Heart right ventricle (tissue), 16 donors: ENCODE data around the gene COL8A2. TPM values are rescaled to one million over a fixed set of nuclear protein-coding genes. Genes with fewer than 3 reads are reported as not detected.

ENCODE experiments used
- ATAC-seq, 8 donors: fragments of 200-7000 bp; cut with Tn5 transposase; one replicate each; pipeline ENCODE4 v1.9.1; 2020; ENCODE audit warnings: mild to moderate bottlenecking in 8 of 8, moderate library complexity in 8 of 8, moderate number of reproducible peaks in 1 of 8
- DNase-seq, 2 donors: peaks; one replicate each; pipeline ENCODE4 v3.0.0-alpha.2; 2020
- H3K27ac ChIP-seq, 10 donors: fragments of 200-600 bp; sonication (generic) in 2 of 10; one replicate each; pipeline versions ENCODE4 v1.5.0 to v1.8.0; 2020 to 2022; ENCODE audit warnings: mild to moderate bottlenecking in 3 of 10
- H3K27me3 ChIP-seq, 7 donors: fragments of 200-600 bp; one replicate each; pipeline ENCODE4 v1.8.0; 2021 to 2022; ENCODE audit warnings: mild to moderate bottlenecking in 2 of 7
- H3K36me3 ChIP-seq, 9 donors: fragments of 200-600 bp; sonication (generic) in 1 of 9; one replicate each; pipeline versions ENCODE4 v1.5.0 to v1.8.0; 2020 to 2022; ENCODE audit warnings: mild to moderate bottlenecking in 2 of 9
- H3K4me1 ChIP-seq, 9 donors: fragments of 200-600 bp; sonication (generic) in 1 of 9; one replicate each; pipeline versions ENCODE4 v1.5.0 to v1.8.0; 2020 to 2022; ENCODE audit warnings: mild to moderate bottlenecking in 4 of 9
- H3K4me3 ChIP-seq, 10 donors: fragments of 200-600 bp; sonication (generic) in 2 of 10; one replicate each; pipeline versions ENCODE4 v1.5.0 to v1.8.0; 2020 to 2022; ENCODE audit warnings: mild to moderate bottlenecking in 7 of 10, moderate library complexity in 2 of 10
- H3K9me3 ChIP-seq, 11 donors: fragments of 200-600 bp in 10 of 11; sonication (generic) in 2 of 11; one replicate each; pipeline versions ENCODE4 v1.5.0 to v1.8.0; 2013 to 2022; ENCODE audit warnings: mild to moderate bottlenecking in 2 of 11, control low read depth in 1 of 11, moderate library complexity in 1 of 11
- WGBS, 2 donors: extraction: QIAGEN DNeasy Blood & Tissue Kit; methylation state at CpG; one replicate each; pipeline ENCODE4 v1.1.7; 2013; ENCODE audit warnings: inconsistent platforms in 1 of 2; 5-methylcytosine and 5-hydroxymethylcytosine counted together
- intact Hi-C, 10 donors: fragments of 100-400 bp; cut with DNase I; formaldehyde crosslinking; loops; one replicate each; pipeline versions ENCODE4 v1.11.1 to v1.14.2; 2022
- polyA plus RNA-seq, 2 donors: library from polyadenylated mRNA; stranded (reverse); fragments of 200-250 nt; gene quantifications; one replicate each; pipeline ENCODE4 v1.2.3, GENCODE V29; 2013
- total RNA-seq, 10 donors: library from RNA; stranded (reverse); fragmentation: NEBNext Ultra II Directional in 3 of 10; extraction: Animal tissue kit (Norgen Biotek cat#: 25700) in 3 of 10; gene quantifications; one replicate each; pipeline versions ENCODE4 v1.2.1 to v1.2.4, GENCODE V29; 2021 to 2023
- TF ChIP-seq, protein P1 (sequence below), 9 donors: fragments of 200-600 bp; sonication (generic) in 2 of 9; IDR thresholded peaks; one replicate each; pipeline versions ENCODE4 v1.5.0 to v1.8.0; 2021 to 2022; ENCODE audit warnings: antibody characterized with exemption in 9 of 9, mild to moderate bottlenecking in 5 of 9, moderate library complexity in 1 of 9
- donor health status: Arrhythmogenic right ventricular cardiomyopathy.
- donor health status: ischemic (EF 13 %, LVEDD 7.1; RV severe dilation, severe dysfunction).
- donor health status: healthy with polysubstance abuse.
- donor health status: DM: no; HTN: yes; CAD: no.
- donor health status: DM: no; HTN: no; CAD: no.
- donor health status: ischemic (EF 25% LVEDD 6.9; RV normal size, moderate dysfunction).
- donor health status: ischemic (EF 25% LVEDD 5.7; RV mildly dilated, moderate dysfunction).
- donor health status: healthy.
- donor health status: DM: yes; HTN: yes; CAD: no.
- donor health status: Ischemic cardiomyopathy.
- donor health status: ischemic (EF 35%, LVEDD 5.7; RV mildly dilated, moderate dysfunction).
- donor health status: nonischemic (EF 11% LVEDD 7.7; RV severe dilation, severe dysfunction).
- donor health status: DM: yes; HTN: yes; CAD: no.
- donor health status: PGD.
- donor health status: ischemic (EF 29% LVEDD 5.4; RV normal size, mild dysfunction).
- donor health status: nonischemic (EF 23%, LVEDD 6.1; RV moderate dilation, normal function).

COL8A2 gene
- total and polyA plus RNA-seq, 12 donors, result 0.53 to 2.0 (median 0.73) TPM

DNA sequence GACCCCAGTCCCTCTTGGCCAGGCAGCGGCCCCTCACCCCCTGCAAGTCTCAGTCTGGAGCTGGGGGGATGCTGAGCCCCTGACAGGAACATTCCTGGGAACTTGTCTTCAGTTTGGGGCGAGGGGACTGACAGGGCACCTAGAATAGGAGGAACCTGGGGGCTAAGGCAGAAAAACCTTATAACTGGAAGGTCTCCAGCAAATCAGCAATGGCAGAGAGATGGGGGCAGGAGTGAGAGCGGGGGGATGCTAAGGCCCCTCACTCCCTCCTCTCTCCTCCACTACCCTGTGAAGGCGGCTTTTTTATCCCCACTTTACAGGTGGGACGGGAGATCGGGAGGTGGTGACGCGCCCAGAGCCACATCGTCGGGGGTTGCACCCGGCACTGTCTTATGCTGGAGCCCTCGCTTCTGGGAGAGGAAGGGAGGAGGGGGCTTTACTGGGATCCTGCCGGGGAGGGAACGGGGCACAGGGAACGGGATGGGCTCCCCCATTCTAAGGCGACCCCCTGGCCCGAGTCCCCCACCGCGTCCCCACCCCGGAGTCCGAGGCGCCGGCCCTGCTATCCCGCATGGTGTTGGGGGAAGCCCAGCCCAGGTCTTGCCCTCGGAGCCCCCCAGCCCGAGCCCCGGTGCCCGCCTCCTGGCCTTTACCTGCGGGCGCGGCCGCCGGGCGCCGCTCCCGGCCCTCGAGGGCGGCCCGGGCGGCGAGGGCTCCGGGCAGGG, 456 bp downstream of the COL8A2 start:
- peaks cover 0 to 33% (median 10%) of the 10 kb centered on the region in 7 donors for H3K27me3 ChIP-seq
- no peaks in the 10 kb centered on the region for H3K36me3 ChIP-seq
- DNase-seq (no peak), ATAC-seq (peak in 1 of 8 donors; percentile 6)
- WGBS, 2 donors, result 23 to 29% methylated on average over 27 to 42 of the region's 42 CpGs
- H3K27ac ChIP-seq, result no peak overlapping the region
- no peaks in the 10 kb centered on the region for H3K9me3 ChIP-seq
- TF ChIP-seq, protein P1, sequence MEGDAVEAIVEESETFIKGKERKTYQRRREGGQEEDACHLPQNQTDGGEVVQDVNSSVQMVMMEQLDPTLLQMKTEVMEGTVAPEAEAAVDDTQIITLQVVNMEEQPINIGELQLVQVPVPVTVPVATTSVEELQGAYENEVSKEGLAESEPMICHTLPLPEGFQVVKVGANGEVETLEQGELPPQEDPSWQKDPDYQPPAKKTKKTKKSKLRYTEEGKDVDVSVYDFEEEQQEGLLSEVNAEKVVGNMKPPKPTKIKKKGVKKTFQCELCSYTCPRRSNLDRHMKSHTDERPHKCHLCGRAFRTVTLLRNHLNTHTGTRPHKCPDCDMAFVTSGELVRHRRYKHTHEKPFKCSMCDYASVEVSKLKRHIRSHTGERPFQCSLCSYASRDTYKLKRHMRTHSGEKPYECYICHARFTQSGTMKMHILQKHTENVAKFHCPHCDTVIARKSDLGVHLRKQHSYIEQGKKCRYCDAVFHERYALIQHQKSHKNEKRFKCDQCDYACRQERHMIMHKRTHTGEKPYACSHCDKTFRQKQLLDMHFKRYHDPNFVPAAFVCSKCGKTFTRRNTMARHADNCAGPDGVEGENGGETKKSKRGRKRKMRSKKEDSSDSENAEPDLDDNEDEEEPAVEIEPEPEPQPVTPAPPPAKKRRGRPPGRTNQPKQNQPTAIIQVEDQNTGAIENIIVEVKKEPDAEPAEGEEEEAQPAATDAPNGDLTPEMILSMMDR (IDR thresholded peaks at IDR 0.05), result no peak
- H3K4me3 ChIP-seq, result peak overlapping the region in 4 of 10 donors; percentile 12 to 34 (median 20)
- intact Hi-C loops, result no loop called here
- H3K4me1 ChIP-seq, result peaks cover 0 to 45% (median 5%) of the 10 kb centered on the region in 9 donors

DNA sequence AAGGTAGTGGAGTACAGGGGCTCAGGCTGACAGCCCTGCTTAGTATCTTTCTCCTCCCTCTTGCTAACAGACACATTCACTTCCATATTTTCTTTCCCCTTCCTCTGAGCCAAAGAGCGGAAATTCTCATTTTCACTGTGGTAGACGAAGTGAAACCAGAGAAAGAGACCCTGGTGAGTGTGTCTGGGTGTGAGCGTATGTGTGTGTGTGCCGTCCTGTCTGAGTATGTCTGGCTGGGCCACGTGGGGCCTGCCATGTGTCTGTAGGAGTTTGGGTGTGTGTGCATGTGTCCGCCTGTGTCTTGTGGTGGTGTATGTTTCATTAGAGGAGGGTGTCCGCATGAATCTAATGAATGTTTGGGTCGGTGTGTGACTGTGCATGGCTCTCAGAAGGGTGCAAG, 1.7 kb downstream of the COL8A2 start:
- H3K4me3 ChIP-seq, result peak overlapping the region in 1 of 10 donors; percentile 13
- H3K9me3 ChIP-seq, result no peaks in the 10 kb centered on the region
- H3K27me3 ChIP-seq, result peaks cover 0 to 33% (median 10%) of the 10 kb centered on the region in 7 donors
- DNase-seq (no peak), ATAC-seq (peak in 6 of 8 donors; percentile 23 to 52 (median 50))
- 56 to 60% methylated on average over 8 of the region's 8 CpGs for WGBS, 2 donors
- H3K36me3 ChIP-seq, result no peaks in the 10 kb centered on the region
- peak overlapping the region in 1 of 10 donors; percentile 67 for H3K27ac ChIP-seq
- TF ChIP-seq, protein P1 (IDR thresholded peaks at IDR 0.05), result no peak
- intact Hi-C loops, result no loop called here
- peaks cover 0 to 49% (median 5%) of the 10 kb centered on the region in 9 donors for H3K4me1 ChIP-seq

DNA sequence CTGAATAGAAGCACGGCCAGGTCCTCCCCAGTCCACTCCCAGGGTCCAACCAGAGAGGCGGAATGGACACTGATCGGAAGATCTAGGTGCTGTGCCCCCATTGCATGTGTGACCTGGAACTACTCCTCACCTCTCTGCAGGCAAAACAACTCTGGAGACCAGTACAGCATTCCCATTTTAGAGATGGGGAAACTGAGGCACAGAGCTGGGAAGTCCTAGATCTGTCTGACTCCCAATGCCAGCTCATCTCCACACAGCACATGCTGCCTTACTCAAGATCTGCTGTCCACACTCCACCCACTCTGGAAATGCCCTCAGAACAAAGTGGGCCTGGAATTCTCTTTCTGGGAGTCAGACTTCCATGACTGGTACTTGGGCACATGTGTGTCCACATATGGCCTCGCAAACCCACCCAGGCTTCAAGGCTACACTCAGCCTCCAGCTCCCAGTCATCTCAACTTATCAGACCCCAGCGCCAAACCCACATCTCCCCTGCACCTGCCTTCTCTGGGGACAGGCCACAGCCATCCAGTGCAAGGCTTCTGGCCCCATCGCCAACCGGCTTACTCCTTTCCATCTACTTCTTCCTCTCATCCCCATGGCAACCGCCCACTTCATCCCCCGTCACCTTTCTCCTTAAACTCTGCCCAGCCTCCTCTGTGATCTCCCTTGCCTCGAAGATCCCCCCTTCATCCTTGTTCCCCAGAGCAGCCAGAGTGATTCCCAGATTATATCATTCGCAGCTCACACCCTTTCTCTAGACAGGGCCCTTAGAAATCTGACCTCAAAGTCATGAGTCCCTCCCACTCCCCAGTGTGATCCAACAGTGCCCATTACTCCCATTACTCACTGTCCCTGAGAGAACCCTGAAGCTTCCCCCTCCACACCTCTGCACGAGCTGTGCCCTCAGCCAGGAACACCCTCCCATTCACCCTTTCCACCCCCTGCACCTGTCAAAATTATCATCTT, 2.7 kb downstream of the COL8A2 start:
- TF ChIP-seq, protein P1 (IDR thresholded peaks at IDR 0.05), result no peak
- Histone ChIP-seq H3K27me3 (peaks cover 0 to 33% (median 10%) of the 10 kb centered on the region in 7 donors), H3K9me3 (no peaks in the 10 kb centered on the region), H3K4me1 (peaks cover 0 to 49% (median 5%) of the 10 kb centered on the region in 9 donors), H3K4me3 (no peak overlapping the region), H3K27ac (peak overlapping the region in 1 of 10 donors; percentile 67), H3K36me3 (no peaks in the 10 kb centered on the region)
- no peak for DNase-seq
- intact Hi-C loops, result no loop called here
- WGBS, 2 donors, result 86 to 90% methylated on average over 12 of the region's 12 CpGs
- ATAC-seq, result no peak

DNA sequence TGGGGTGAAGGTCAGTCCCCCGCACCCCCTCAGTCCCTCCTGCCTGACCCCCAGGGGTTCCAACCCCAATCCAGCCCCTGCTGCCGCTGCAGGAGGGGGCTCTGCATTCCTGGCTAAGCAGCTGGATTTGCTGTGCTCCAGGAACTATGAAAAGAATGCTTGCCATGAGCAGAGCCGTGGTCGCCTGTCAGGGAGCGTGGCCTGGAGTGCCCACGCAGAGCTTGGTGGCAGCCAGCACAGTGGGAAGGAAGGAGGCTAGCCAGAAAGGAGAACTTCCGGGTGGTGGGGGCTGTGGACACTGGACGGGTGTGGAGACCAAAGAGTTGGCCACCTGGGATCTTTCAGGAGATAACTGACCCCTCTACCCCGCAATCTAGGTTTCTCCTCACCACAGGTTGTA, 5.6 kb downstream of the COL8A2 start:
- H3K27ac ChIP-seq, result no peak overlapping the region
- WGBS, 2 donors, result 47 to 50% methylated on average over 9 of the region's 9 CpGs
- H3K9me3 ChIP-seq, result no peaks in the 10 kb centered on the region
- H3K4me1 ChIP-seq, result peaks cover 0 to 49% (median 0%) of the 10 kb centered on the region in 9 donors
- peaks cover 0 to 18% (median 0%) of the 10 kb centered on the region in 7 donors for H3K27me3 ChIP-seq
- H3K4me3 ChIP-seq, result no peak overlapping the region
- no peak for DNase-seq
- no peaks in the 10 kb centered on the region for H3K36me3 ChIP-seq
- intact Hi-C loops, result no loop called here
- TF ChIP-seq, protein P1 (IDR thresholded peaks at IDR 0.05), result no peak
- ATAC-seq, result no peak
